GM19372 (cell line): ENCODE measurements around the gene PDZD8.
A peak's percentile ranks its signal among the peaks of the same experiment; 100 is the strongest.
"Not testable (repeated sequence)": the region's sequence is repeated elsewhere in the genome, so short reads cannot be mapped to it uniquely, and the experiment has no call there.

Experiments used
- ATAC-seq: cut with Tn5 transposase; IDR thresholded peaks from one replicate; pipeline ENCODE4 v1.9.1; 2021; ENCODE audit warnings: mild to moderate bottlenecking, low read depth, moderate library complexity; ENCODE audit not compliant: unreplicated experiment

The PDZD8 gene

DNA sequence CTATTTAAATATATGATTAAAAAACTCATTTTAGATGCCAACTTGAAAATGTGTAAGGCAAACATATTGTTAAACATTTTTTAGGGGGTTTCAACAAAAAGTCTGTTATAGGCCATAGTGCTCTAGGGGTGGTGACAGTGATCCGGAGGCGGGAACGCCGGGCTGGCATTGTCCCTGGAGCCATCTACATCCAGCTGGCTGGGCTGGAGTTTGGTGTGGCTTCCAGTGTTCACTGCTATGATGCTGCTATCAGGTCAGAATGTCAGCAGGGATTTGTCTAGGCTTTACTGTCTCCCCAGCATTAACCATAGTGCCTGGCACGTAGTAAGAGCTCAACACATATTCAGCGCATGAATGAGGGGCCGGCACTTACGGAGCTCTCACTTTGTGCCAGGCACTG, 136.2 kb downstream of the PDZD8 start:
- ATAC-seq = no peak

GRCh38 chr10:117237401-117237991, 137.7 kb downstream of the PDZD8 start:
- ATAC-seq = peak; percentile 57

GRCh38 chr10:117230107-117230506, 145.1 kb downstream of the PDZD8 start:
- not testable (repeated sequence) for ATAC-seq

GRCh38 chr10:117228210-117228609, 147.0 kb downstream of the PDZD8 start:
- ATAC-seq = no peak
